Measurements from ENCODE around the gene CCDC57.

DNA sequence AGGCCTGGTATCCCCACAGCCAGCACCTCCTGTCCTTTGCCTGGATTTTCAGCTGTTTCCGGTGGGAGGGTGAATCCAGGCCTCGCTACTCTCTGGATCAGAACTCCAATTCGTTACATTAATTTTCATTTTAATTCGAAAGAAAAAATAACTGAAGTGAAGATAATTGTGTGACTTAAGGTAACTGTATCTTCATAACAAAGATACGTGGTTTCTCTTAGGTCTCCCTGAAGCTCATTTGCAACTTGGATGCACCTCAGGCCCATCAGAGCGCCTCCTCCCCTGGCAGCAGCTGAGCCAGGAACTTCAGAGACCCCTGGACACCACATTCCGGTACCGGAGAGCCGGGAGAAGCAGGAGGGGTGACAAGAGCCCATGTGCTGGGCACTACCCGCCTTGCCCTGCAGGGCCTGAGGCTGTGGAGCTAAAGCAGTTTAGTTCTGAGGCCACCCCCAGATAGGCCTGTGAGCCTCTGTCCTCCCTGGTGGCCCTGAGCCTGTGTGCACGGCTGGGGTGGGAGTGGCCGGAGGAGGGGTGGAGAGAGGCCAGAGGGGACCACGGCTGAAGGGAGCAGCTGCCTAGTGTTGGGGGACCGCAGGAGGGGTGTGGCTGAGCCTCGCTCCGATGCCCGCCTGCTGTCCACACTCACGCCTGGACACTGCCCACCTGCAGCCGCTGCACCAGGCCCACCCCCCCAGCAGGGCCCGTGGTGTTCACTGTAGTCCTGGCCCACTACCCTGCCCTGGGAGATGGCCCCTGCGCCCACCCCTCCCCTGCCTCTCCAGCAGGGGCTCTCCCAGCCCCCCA lies 135.7 kb downstream of the CCDC57 start:
- TF ChIP-seq, protein P1, sequence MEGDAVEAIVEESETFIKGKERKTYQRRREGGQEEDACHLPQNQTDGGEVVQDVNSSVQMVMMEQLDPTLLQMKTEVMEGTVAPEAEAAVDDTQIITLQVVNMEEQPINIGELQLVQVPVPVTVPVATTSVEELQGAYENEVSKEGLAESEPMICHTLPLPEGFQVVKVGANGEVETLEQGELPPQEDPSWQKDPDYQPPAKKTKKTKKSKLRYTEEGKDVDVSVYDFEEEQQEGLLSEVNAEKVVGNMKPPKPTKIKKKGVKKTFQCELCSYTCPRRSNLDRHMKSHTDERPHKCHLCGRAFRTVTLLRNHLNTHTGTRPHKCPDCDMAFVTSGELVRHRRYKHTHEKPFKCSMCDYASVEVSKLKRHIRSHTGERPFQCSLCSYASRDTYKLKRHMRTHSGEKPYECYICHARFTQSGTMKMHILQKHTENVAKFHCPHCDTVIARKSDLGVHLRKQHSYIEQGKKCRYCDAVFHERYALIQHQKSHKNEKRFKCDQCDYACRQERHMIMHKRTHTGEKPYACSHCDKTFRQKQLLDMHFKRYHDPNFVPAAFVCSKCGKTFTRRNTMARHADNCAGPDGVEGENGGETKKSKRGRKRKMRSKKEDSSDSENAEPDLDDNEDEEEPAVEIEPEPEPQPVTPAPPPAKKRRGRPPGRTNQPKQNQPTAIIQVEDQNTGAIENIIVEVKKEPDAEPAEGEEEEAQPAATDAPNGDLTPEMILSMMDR (conservative IDR thresholded peaks at IDR 0.05): no peak
- TF ChIP-seq EZH2 (IDR thresholded peaks at IDR 0.05; ENCODE audit: low read depth): no peak

All from PC-9 (cell line).